H1 (cell line): ENCODE results near the gene RFC3. TPM values are rescaled to one million over a fixed set of nuclear protein-coding genes. Genes with fewer than 3 reads are reported as not detected.

Source experiments
- CEBPB ChIP-seq: IDR thresholded peaks from 2 replicates; pipeline ENCODE4 v1.6.1; 2012; ENCODE audit warnings: low read depth, low read length
- CTBP2 ChIP-seq: IDR thresholded peaks from 2 replicates; pipeline ENCODE4 v1.7.0; 2011; ENCODE audit warnings: borderline replicate concordance, mild to moderate bottlenecking, moderate library complexity, mixed read lengths, low read length; ENCODE audit not compliant: insufficient read depth, insufficient read length
- EP300 ChIP-seq, 2 experiments: IDR thresholded peaks; 1 replicate in 1 of 2; 2 replicates in 1 of 2; pipeline ENCODE4 v1.6.1; 2011 to 2012; ENCODE audit warnings: low read depth in 2 of 2, low read length in 2 of 2, mild to moderate bottlenecking in 2 of 2, borderline replicate concordance in 1 of 2, inconsistent platforms in 1 of 2, moderate library complexity in 1 of 2
- POLR2A ChIP-seq, 2 experiments: IDR thresholded peaks; 1 replicate in 1 of 2; 2 replicates in 1 of 2; pipeline ENCODE4 v1.6.1; 2011; ENCODE audit warnings: low read depth in 2 of 2, low read length in 2 of 2, mild to moderate bottlenecking in 2 of 2; ENCODE audit errors: control extremely low read depth in 1 of 2
- polyA plus RNA-seq, 7 experiments: library from polyadenylated mRNA; depleted of rRNA in 3 of 7; stranded (reverse) in 5 of 7; unstranded in 2 of 7; fragments of >200 nt in 5 of 7; fragments of 200-250 nt in 2 of 7; gene quantifications; 1 replicate in 5 of 7; 2 replicates in 1 of 7; 4 replicates in 1 of 7; pipeline versions ENCODE4 v1.2.1 to v1.2.3, GENCODE V29; 2011 to 2013; ENCODE audit warnings: missing spikeins in 2 of 7, mixed read lengths in 2 of 7
- total RNA-seq: library from RNA; stranded (reverse); fragmentation: NEBNext Ultra II Directional; extraction: Animal tissue kit (Norgen Biotek cat#: 25700); gene quantifications from 2 replicates; pipeline ENCODE4 v1.2.1, GENCODE V29; 2021
- TF ChIP-seq, protein P1 (sequence below): fragments of 300-600 bp; sonication (generic); IDR thresholded peaks from 2 replicates; pipeline ENCODE4 v1.7.1; 2012; ENCODE audit warnings: low read length, moderate library complexity, mild to moderate bottlenecking, inconsistent platforms; ENCODE audit not compliant: insufficient replicate concordance

RFC3 gene
- total and polyA plus RNA-seq, 2 of the 8 experiments (the other 6 are each of a cell fraction or from before 2014, with no cell fraction given): 26.4 to 45.6 TPM

GRCh38 chr13:33840402-33840801 lies 22.5 kb downstream of the RFC3 start (continued):
- TF ChIP-seq CTBP2 (no peak), CEBPB (no peak), EP300 (IDR thresholded peaks at IDR 0.05; ENCODE audit: borderline replicate concordance in 1 of 2, low read depth in 2 of 2, low read length in 2 of 2) (no peak), POLR2A (IDR thresholded peaks at IDR 0.05; ENCODE audit: control extremely low read depth in 1 of 2, low read depth in 2 of 2, low read length in 2 of 2) (no peak)
- TF ChIP-seq, protein P1, sequence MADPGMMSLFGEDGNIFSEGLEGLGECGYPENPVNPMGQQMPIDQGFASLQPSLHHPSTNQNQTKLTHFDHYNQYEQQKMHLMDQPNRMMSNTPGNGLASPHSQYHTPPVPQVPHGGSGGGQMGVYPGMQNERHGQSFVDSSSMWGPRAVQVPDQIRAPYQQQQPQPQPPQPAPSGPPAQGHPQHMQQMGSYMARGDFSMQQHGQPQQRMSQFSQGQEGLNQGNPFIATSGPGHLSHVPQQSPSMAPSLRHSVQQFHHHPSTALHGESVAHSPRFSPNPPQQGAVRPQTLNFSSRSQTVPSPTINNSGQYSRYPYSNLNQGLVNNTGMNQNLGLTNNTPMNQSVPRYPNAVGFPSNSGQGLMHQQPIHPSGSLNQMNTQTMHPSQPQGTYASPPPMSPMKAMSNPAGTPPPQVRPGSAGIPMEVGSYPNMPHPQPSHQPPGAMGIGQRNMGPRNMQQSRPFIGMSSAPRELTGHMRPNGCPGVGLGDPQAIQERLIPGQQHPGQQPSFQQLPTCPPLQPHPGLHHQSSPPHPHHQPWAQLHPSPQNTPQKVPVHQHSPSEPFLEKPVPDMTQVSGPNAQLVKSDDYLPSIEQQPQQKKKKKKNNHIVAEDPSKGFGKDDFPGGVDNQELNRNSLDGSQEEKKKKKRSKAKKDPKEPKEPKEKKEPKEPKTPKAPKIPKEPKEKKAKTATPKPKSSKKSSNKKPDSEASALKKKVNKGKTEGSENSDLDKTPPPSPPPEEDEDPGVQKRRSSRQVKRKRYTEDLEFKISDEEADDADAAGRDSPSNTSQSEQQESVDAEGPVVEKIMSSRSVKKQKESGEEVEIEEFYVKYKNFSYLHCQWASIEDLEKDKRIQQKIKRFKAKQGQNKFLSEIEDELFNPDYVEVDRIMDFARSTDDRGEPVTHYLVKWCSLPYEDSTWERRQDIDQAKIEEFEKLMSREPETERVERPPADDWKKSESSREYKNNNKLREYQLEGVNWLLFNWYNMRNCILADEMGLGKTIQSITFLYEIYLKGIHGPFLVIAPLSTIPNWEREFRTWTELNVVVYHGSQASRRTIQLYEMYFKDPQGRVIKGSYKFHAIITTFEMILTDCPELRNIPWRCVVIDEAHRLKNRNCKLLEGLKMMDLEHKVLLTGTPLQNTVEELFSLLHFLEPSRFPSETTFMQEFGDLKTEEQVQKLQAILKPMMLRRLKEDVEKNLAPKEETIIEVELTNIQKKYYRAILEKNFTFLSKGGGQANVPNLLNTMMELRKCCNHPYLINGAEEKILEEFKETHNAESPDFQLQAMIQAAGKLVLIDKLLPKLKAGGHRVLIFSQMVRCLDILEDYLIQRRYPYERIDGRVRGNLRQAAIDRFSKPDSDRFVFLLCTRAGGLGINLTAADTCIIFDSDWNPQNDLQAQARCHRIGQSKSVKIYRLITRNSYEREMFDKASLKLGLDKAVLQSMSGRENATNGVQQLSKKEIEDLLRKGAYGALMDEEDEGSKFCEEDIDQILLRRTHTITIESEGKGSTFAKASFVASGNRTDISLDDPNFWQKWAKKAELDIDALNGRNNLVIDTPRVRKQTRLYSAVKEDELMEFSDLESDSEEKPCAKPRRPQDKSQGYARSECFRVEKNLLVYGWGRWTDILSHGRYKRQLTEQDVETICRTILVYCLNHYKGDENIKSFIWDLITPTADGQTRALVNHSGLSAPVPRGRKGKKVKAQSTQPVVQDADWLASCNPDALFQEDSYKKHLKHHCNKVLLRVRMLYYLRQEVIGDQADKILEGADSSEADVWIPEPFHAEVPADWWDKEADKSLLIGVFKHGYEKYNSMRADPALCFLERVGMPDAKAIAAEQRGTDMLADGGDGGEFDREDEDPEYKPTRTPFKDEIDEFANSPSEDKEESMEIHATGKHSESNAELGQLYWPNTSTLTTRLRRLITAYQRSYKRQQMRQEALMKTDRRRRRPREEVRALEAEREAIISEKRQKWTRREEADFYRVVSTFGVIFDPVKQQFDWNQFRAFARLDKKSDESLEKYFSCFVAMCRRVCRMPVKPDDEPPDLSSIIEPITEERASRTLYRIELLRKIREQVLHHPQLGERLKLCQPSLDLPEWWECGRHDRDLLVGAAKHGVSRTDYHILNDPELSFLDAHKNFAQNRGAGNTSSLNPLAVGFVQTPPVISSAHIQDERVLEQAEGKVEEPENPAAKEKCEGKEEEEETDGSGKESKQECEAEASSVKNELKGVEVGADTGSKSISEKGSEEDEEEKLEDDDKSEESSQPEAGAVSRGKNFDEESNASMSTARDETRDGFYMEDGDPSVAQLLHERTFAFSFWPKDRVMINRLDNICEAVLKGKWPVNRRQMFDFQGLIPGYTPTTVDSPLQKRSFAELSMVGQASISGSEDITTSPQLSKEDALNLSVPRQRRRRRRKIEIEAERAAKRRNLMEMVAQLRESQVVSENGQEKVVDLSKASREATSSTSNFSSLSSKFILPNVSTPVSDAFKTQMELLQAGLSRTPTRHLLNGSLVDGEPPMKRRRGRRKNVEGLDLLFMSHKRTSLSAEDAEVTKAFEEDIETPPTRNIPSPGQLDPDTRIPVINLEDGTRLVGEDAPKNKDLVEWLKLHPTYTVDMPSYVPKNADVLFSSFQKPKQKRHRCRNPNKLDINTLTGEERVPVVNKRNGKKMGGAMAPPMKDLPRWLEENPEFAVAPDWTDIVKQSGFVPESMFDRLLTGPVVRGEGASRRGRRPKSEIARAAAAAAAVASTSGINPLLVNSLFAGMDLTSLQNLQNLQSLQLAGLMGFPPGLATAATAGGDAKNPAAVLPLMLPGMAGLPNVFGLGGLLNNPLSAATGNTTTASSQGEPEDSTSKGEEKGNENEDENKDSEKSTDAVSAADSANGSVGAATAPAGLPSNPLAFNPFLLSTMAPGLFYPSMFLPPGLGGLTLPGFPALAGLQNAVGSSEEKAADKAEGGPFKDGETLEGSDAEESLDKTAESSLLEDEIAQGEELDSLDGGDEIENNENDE: no peak
- TF ChIP-seq, all 59 proteins: peak for 0
